GM12878 (cell line): ENCODE measurements around the gene HPSE2. TPM values are rescaled to one million over a fixed set of nuclear protein-coding genes. Genes with fewer than 3 reads are reported as not detected.

Experiments
- ATAC-seq: fragments of 200-7000 bp; cut with Tn5 transposase; 3 replicates; pipeline ENCODE4 v1.9.1; 2020; ENCODE audit warnings: mild to moderate bottlenecking, moderate library complexity
- BruUV-seq: library from RNA; stranded (reverse); fragments of 400-500 nt; replicated peaks from 2 replicates; lab custom pipeline; 2021; lab: Mats Ljungman, UMichigan
- CTCF ChIA-PET: fragments of 300-600 bp; sonication (Branson Sonifier 250); formaldehyde crosslinking; extraction: SDS; loops from one replicate; lab custom pipeline; 2021; ENCODE audit warnings: inconsistent platforms; lab: Yijun Ruan, JAX
- POLR2A ChIA-PET: fragments of 350-600 bp; formaldehyde crosslinking; extraction: SDS; loops from one replicate; lab custom pipeline; 2021; ENCODE audit warnings: inconsistent platforms; lab: Charles Lee
- RAD21 ChIA-PET: fragments of 300-600 bp; sonication (Branson Sonifier 250); formaldehyde crosslinking; loops from one replicate; lab custom pipeline; 2023; ENCODE audit warnings: antibody characterized with exemption; ENCODE audit not compliant: unreplicated experiment; lab: Charles Lee
- SMC1A ChIA-PET: fragments of 300-600 bp; sonication (Branson Sonifier 250); formaldehyde crosslinking; loops from one replicate; lab custom pipeline; 2023; ENCODE audit not compliant: unreplicated experiment, uncharacterized antibody; lab: Charles Lee
- DNase-seq: peaks from one replicate; pipeline ENCODE4 v3.0.0-alpha.2; 2011; ENCODE audit warnings: low read depth, low spot score
- FAIRE-seq: peaks from 3 replicates; lab custom pipeline; 2011; peaks lifted over from hg19 to GRCh38; lab: Jason Lieb, UNC
- H2AFZ ChIP-seq: 2 replicates; pipeline ENCODE4 v1.6.0; 2011; ENCODE audit warnings: low read depth, low read length, control low read depth; ENCODE audit not compliant: control insufficient read depth
- H3K27ac ChIP-seq: 2 replicates; pipeline ENCODE4 v1.5.1; 2011; ENCODE audit warnings: control low read depth; ENCODE audit not compliant: control insufficient read depth, insufficient read depth
- H3K27me3 ChIP-seq, 2 experiments: replicated peaks in 1 of 2; 2 replicates each; pipeline versions ENCODE4 v1.6.0 to v1.6.1; 2011; ENCODE audit warnings: low read length in 1 of 2; ENCODE audit not compliant: control insufficient read depth in 2 of 2, insufficient read depth in 2 of 2
- H3K36me3 ChIP-seq, 2 experiments: 2 replicates each; pipeline ENCODE4 v1.5.1; 2011; ENCODE audit warnings: low read length in 1 of 2; ENCODE audit not compliant: control insufficient read depth in 2 of 2, insufficient read depth in 2 of 2
- H3K4me1 ChIP-seq: 2 replicates; pipeline ENCODE4 v1.6.1; 2011; ENCODE audit warnings: mild to moderate bottlenecking, low read length, moderate library complexity, mixed read lengths; ENCODE audit not compliant: control insufficient read depth, insufficient read depth
- H3K4me2 ChIP-seq: 2 replicates; pipeline ENCODE4 v1.6.0; 2011; ENCODE audit warnings: control low read depth; ENCODE audit not compliant: control insufficient read depth, insufficient read depth
- H3K4me3 ChIP-seq: fragments of 200-600 bp; sonication (generic); 2 replicates; pipeline ENCODE4 v1.5.1; 2016
- H3K79me2 ChIP-seq: 2 replicates; pipeline ENCODE4 v1.6.0; 2011; ENCODE audit warnings: low read length; ENCODE audit not compliant: control insufficient read depth, insufficient read depth
- H3K9ac ChIP-seq: 2 replicates; pipeline ENCODE4 v1.8.0; 2011; ENCODE audit warnings: low read length, control low read depth, mixed read lengths; ENCODE audit not compliant: control insufficient read depth, insufficient read depth
- H3K9me3 ChIP-seq: replicated peaks from 3 replicates; pipeline ENCODE4 v1.5.1; 2011; ENCODE audit warnings: mild to moderate bottlenecking, low read length; ENCODE audit not compliant: control insufficient read depth, insufficient read depth
- H4K20me1 ChIP-seq: 2 replicates; pipeline ENCODE4 v1.6.0; 2011; ENCODE audit not compliant: control insufficient read depth, insufficient read depth
- BCL3 ChIP-seq: IDR thresholded peaks from 2 replicates; pipeline ENCODE4 v1.6.1; 2011; ENCODE audit warnings: borderline replicate concordance, low read depth, mild to moderate bottlenecking, moderate library complexity, low read length; ENCODE audit not compliant: insufficient read depth, poor library complexity, severe bottlenecking
- EED ChIP-seq: sonication (generic); IDR thresholded peaks from 2 replicates; pipeline ENCODE4 v1.6.1; 2016; ENCODE audit warnings: antibody characterized with exemption, low read depth
- GABPA ChIP-seq: IDR thresholded peaks from 2 replicates; pipeline ENCODE4 v1.6.1; 2014; ENCODE audit warnings: antibody characterized with exemption, low read depth, mild to moderate bottlenecking, inconsistent platforms
- KDM1A ChIP-seq: fragments of 200-600 bp; sonication (generic); IDR thresholded peaks from 2 replicates; pipeline ENCODE4 v1.6.1; 2016; ENCODE audit warnings: borderline replicate concordance
- MTA3 ChIP-seq: IDR thresholded peaks from 2 replicates; pipeline ENCODE4 v1.6.1; 2012; ENCODE audit warnings: low read length, inconsistent platforms, borderline replicate concordance
- NFYB ChIP-seq: IDR thresholded peaks from 2 replicates; pipeline ENCODE4 v1.6.1; 2011; ENCODE audit warnings: low read depth, mild to moderate bottlenecking, low read length, improper control_type of control experiment, moderate library complexity; ENCODE audit not compliant: insufficient read depth
- NR2C2 ChIP-seq: IDR thresholded peaks from 2 replicates; pipeline ENCODE4 v1.6.1; 2011; ENCODE audit warnings: borderline replicate concordance, low read depth; ENCODE audit not compliant: control insufficient read depth, insufficient read length
- RFX5 ChIP-seq: IDR thresholded peaks from 2 replicates; pipeline ENCODE4 v1.6.1; 2011; ENCODE audit warnings: low read depth, low read length, improper control_type of control experiment
- RUNX3 ChIP-seq: IDR thresholded peaks from 2 replicates; pipeline ENCODE4 v1.6.1; 2012; ENCODE audit warnings: low read length, inconsistent platforms
- TCF3 ChIP-seq: IDR thresholded peaks from 2 replicates; pipeline ENCODE4 v1.6.1; 2012; ENCODE audit warnings: low read depth, mild to moderate bottlenecking, low read length, borderline replicate concordance; ENCODE audit not compliant: insufficient read depth
- USF1 ChIP-seq: IDR thresholded peaks from 2 replicates; pipeline ENCODE4 v1.6.1; 2011; ENCODE audit warnings: borderline replicate concordance, low read depth, mild to moderate bottlenecking, moderate library complexity, mixed read lengths, low read length; ENCODE audit not compliant: insufficient read depth; ENCODE audit errors: extremely low read length
- ZNF687 ChIP-seq: fragments of 450-650 bp; IDR thresholded peaks from 2 replicates; pipeline ENCODE4 v1.6.1; 2017; ENCODE audit warnings: mild to moderate bottlenecking, moderate library complexity
- ZSCAN29 ChIP-seq: fragments of 450-650 bp; IDR thresholded peaks from 2 replicates; pipeline ENCODE4 v1.6.1; 2017; ENCODE audit warnings: mild to moderate bottlenecking, moderate library complexity
- WGBS: methylation state at CpG from one replicate; pipeline ENCODE4 v1.1.6; 2016; ENCODE audit warnings: low lambda C conversion rate; ENCODE audit not compliant: insufficient replicate concordance, insufficient coverage; ENCODE audit errors: missing lambda C conversion rate; 5-methylcytosine and 5-hydroxymethylcytosine counted together
- in situ Hi-C: fragments of 300-500 bp; cut with MboI; formaldehyde crosslinking; loops from 9 replicates; pipeline ENCODE4 v1.14.3; 2018; ENCODE audit warnings: mixed read lengths
- intact Hi-C: fragments of 100-400 bp; cut with micrococcal nuclease; formaldehyde crosslinking; loops from one replicate; pipeline ENCODE4 v1.14.2; 2022; ENCODE audit not compliant: unreplicated experiment
- polyA plus RNA-seq, 11 experiments: library from polyadenylated mRNA; depleted of rRNA in 4 of 11; unstranded in 6 of 11; stranded (reverse) in 5 of 11; fragments of >200 nt; fragmentation: Nextera tagmentation in 4 of 11; fragmentation: Illumina TruSeq in 1 of 11; extraction: Ambion mirVana in 4 of 11; extraction: Trizol in 1 of 11; gene quantifications; 1 replicate in 1 of 11; 2 replicates in 10 of 11; pipeline versions ENCODE4 v1.2.1 to v1.2.3, GENCODE V29; 2011 to 2016; ENCODE audit warnings: inconsistent platforms in 2 of 11, missing spikeins in 2 of 11, low read depth in 1 of 11
- total RNA-seq, 4 experiments: library from RNA; depleted of rRNA in 3 of 4; stranded (reverse); fragments of >200 nt in 3 of 4; fragmentation: Illumina TruSeq in 1 of 4; extraction: Trizol in 1 of 4; gene quantifications; 2 replicates each; pipeline versions ENCODE4 v1.2.1 to v1.2.3, GENCODE V29; 2013 to 2021

Gene HPSE2
- total and polyA plus RNA-seq, 10 of the 15 experiments (the other 5 are each of a cell fraction or from before 2014, with no cell fraction given): 0.06 TPM; not detected in 9

- H3K4me2 ChIP-seq: no peak overlapping the region
- ATAC-seq: no peak
Observed at GRCh38 chr10:98720551-98720950, 515.1 kb downstream of the HPSE2 start.

More at GRCh38 chr10:98720551-98720950, 515.1 kb downstream of the HPSE2 start:
- ChIA-PET CTCF (interaction anchor here (0.6 to 0.7 kb wide), 2 partner anchors 382 to 558 kb away, joined by 3 read pairs; no protein-coding TSS in a partner anchor), RAD21 (no interaction called here), SMC1A (no interaction called here), POLR2A (no interaction called here)
- Histone ChIP-seq H3K27ac (no peak overlapping the region), H3K27me3 (no peaks in the 10 kb centered on the region), H4K20me1 (no peaks in the 10 kb centered on the region), H3K4me1 (no peaks in the 10 kb centered on the region), H3K36me3 (no peaks in the 10 kb centered on the region), H3K79me2 (no peaks in the 10 kb centered on the region), H2AFZ (no peak overlapping the region), H3K4me3 (no peak overlapping the region), H3K9me3 (no peaks in the 10 kb centered on the region), H3K9ac (no peak overlapping the region)
- no TSS peak for BruUV-seq
- TF ChIP-seq NR2C2 (no peak), KDM1A (no peak), BCL3 (no peak), NFYB (no peak), ZNF687 (no peak), MTA3 (no peak), USF1 (no peak), TCF3 (no peak), ZSCAN29 (no peak), RFX5 (no peak), RUNX3 (no peak), EED (no peak), GABPA (no peak)
- in situ Hi-C loops: no loop called here
- 0% methylated on average over 1 of the region's 1 CpG for WGBS
- no peak for DNase-seq
- intact Hi-C loops: no loop called here
- no peak for FAIRE-seq
